ENCODE results near the gene RPL41.

RPL41 gene

GRCh38 chr12:56128670-56129205, 12.3 kb downstream of the RPL41 start:
- peak; percentile 25 for DNase-seq (ENCODE audit: extremely low spot score)
- CTCF ChIA-PET: interaction anchor here (1.0 to 14.7 kb wide), 12 partner anchors 10 to 390 kb away, joined by 3 to 243 read pairs (median 4); partner anchors contain the start of genes SMARCC2 and ZC3H10
- POLR2A ChIA-PET: interaction anchor here (1.0 to 4.0 kb wide), 8 partner anchors 11 to 85 kb away, joined by 3 to 49 read pairs (median 6); partner anchors contain the start of genes MYL6, PA2G4, RPL41 and SMARCC2
- no peak for TF ChIP-seq CTCF (IDR thresholded peaks at IDR 0.05; ENCODE audit: control extremely low read depth, extremely low read depth, low read depth, missing control alignments)

GRCh38 chr12:56129206-56129941, 12.9 kb downstream of the RPL41 start:
- POLR2A ChIA-PET: interaction anchor here (0.6 to 4.0 kb wide), 4 partner anchors 12 to 118 kb away, joined by 5 to 49 read pairs (median 11); partner anchors contain the start of genes RPL41 and ZC3H10
- CTCF ChIA-PET: interaction anchor here (1.5 to 14.7 kb wide), 6 partner anchors 11 to 390 kb away, joined by 4 to 243 read pairs (median 13); partner anchors contain the start of genes SMARCC2 and ZC3H10
- DNase-seq (ENCODE audit: extremely low spot score): peak; percentile 73

GRCh38 chr12:56129942-56130495, 13.6 kb downstream of the RPL41 start:
- ChIA-PET POLR2A (interaction anchor here (0.6 kb wide), 1 partner anchor 117 kb away, joined by 7 read pairs; no protein-coding TSS in a partner anchor), CTCF (interaction anchor here (1.8 to 14.7 kb wide), 2 partner anchors 13 to 58 kb away, joined by 6 to 243 read pairs; partner anchors contain the start of gene SMARCC2)
- DNase-seq (ENCODE audit: extremely low spot score): no peak
- TF ChIP-seq CTCF (IDR thresholded peaks at IDR 0.05; ENCODE audit: control extremely low read depth, extremely low read depth, low read depth, missing control alignments): no peak

More at GRCh38 chr12:56129206-56129941, 12.9 kb downstream of the RPL41 start:
- TF ChIP-seq CTCF (IDR thresholded peaks at IDR 0.05; ENCODE audit: control extremely low read depth, extremely low read depth, low read depth, missing control alignments): no peak

GRCh38 chr12:56130876-56131275, 14.4 kb downstream of the RPL41 start:
- ChIA-PET CTCF (interaction anchor here (1.8 to 14.7 kb wide), 2 partner anchors 12 to 58 kb away, joined by 6 to 243 read pairs; partner anchors contain the start of gene SMARCC2), POLR2A (no interaction called here)
- TF ChIP-seq CTCF (IDR thresholded peaks at IDR 0.05; ENCODE audit: control extremely low read depth, extremely low read depth, low read depth, missing control alignments): no peak
- DNase-seq (ENCODE audit: extremely low spot score): no peak

GRCh38 chr12:56134897-56135296, 18.5 kb downstream of the RPL41 start:
- ChIA-PET POLR2A (no interaction called here), CTCF (no interaction called here)
- no peak for TF ChIP-seq CTCF (IDR thresholded peaks at IDR 0.05; ENCODE audit: control extremely low read depth, extremely low read depth, low read depth, missing control alignments)
- DNase-seq (ENCODE audit: extremely low spot score): no peak

All from GM10248 (cell line).